Sigmoid colon (tissue), 7 donors: ENCODE data around the gene SLAMF7. TPM values are rescaled to one million over a fixed set of nuclear protein-coding genes. Genes with fewer than 3 reads are reported as not detected.

Experiments
- DNase-seq: peaks from one replicate; pipeline ENCODE4 v3.0.0-alpha.2; 2019
- H3K27ac ChIP-seq, 4 donors: fragments of 200-600 bp; sonication (generic); one replicate each; pipeline ENCODE4 v1.5.1; 2016 to 2019; ENCODE audit warnings: mild to moderate bottlenecking in 1 of 4
- H3K27me3 ChIP-seq, 3 donors: fragments of 200-600 bp; sonication (generic); one replicate each; pipeline ENCODE4 v1.5.1; 2019; ENCODE audit warnings: mild to moderate bottlenecking in 1 of 3
- H3K36me3 ChIP-seq, 4 donors: fragments of 200-600 bp; sonication (generic); one replicate each; pipeline ENCODE4 v1.5.1; 2016 to 2019
- H3K4me1 ChIP-seq, 4 donors: fragments of 200-600 bp; sonication (generic); one replicate each; pipeline ENCODE4 v1.5.1; 2017 to 2019
- H3K4me3 ChIP-seq, 4 donors: fragments of 200-600 bp; sonication (generic); one replicate each; pipeline ENCODE4 v1.5.1; 2017 to 2019; ENCODE audit warnings: mild to moderate bottlenecking in 2 of 4, moderate library complexity in 1 of 4
- H3K9me3 ChIP-seq, 4 donors: fragments of 200-600 bp in 3 of 4; sonication (generic) in 3 of 4; one replicate each; pipeline versions ENCODE4 v1.5.1 to v1.6.1; 2013 to 2019
- CTCF ChIP-seq, 4 experiments: fragments of 450-650 bp in 3 of 4; fragments of 200-600 bp in 1 of 4; IDR thresholded peaks; one replicate each; pipeline ENCODE4 v1.5.1; 2016 to 2019; ENCODE audit warnings: antibody characterized with exemption in 4 of 4, mild to moderate bottlenecking in 3 of 4, moderate library complexity in 2 of 4
- EP300 ChIP-seq, 4 donors: sonication (generic); formaldehyde crosslinking; IDR thresholded peaks; one replicate each; pipeline ENCODE4 v1.6.1; 2017; ENCODE audit warnings: antibody characterized with exemption in 4 of 4
- POLR2A ChIP-seq, 2 donors: fragments of 450-650 bp; IDR thresholded peaks; one replicate each; pipeline ENCODE4 v1.6.1; 2016; ENCODE audit warnings: antibody characterized with exemption in 2 of 2, mild to moderate bottlenecking in 2 of 2, moderate library complexity in 2 of 2
- POLR2AphosphoS5 ChIP-seq, 4 donors: sonication (generic); formaldehyde crosslinking; IDR thresholded peaks; one replicate each; pipeline ENCODE4 v1.6.1; 2017; ENCODE audit warnings: antibody characterized with exemption in 4 of 4
- WGBS, 2 donors: extraction: QIAGEN DNeasy Blood & Tissue Kit; methylation state at CpG; one replicate each; pipeline ENCODE4 v1.1.7; 2013; 5-methylcytosine and 5-hydroxymethylcytosine counted together
- intact Hi-C: fragments of 100-400 bp; cut with DNase I; formaldehyde crosslinking; loops from one replicate; pipeline ENCODE4 v1.15.1; 2023
- polyA plus RNA-seq, 3 donors: library from polyadenylated mRNA; stranded (reverse); fragments of 200-250 nt; gene quantifications; one replicate each; pipeline ENCODE4 v1.2.3, GENCODE V29; 2013
- total RNA-seq, 4 donors: library from RNA; depleted of rRNA; stranded (reverse); fragments of >200 nt; gene quantifications; one replicate each; pipeline ENCODE4 v1.1.0, GENCODE V29; 2016
- donor health status: healthy with polysubstance abuse.
- donor health status: Bipolar disorder and iron deficiency.
- donor health status: healthy.

Gene SLAMF7
- total and polyA plus RNA-seq, 7 donors = 0.16 to 31.0 (median 2.2) TPM; not detected in 1

GRCh38 chr1:160720356-160721085 is 18.5 kb upstream of the SLAMF7 start:
- intact Hi-C loops = no loop called here
- no peak for DNase-seq
- TF ChIP-seq EP300 (IDR thresholded peaks at IDR 0.05) (no peak), CTCF (IDR thresholded peaks at IDR 0.05) (no peak), POLR2AphosphoS5 (IDR thresholded peaks at IDR 0.05) (no peak), POLR2A (IDR thresholded peaks at IDR 0.05) (no peak)

GRCh38 chr1:160721473-160721872 is 17.6 kb upstream of the SLAMF7 start:
- intact Hi-C loops = no loop called here

More at GRCh38 chr1:160720356-160721085, 18.5 kb upstream of the SLAMF7 start:
- no peak overlapping the region for H3K27ac ChIP-seq
- no peaks in the 10 kb centered on the region for H3K9me3 ChIP-seq
- no peaks in the 10 kb centered on the region for H3K36me3 ChIP-seq
- no peaks in the 10 kb centered on the region for H3K27me3 ChIP-seq
- no peaks in the 10 kb centered on the region for H3K4me1 ChIP-seq
- WGBS, 2 donors = 91 to 92% methylated on average over 3 of the region's 3 CpGs
- H3K4me3 ChIP-seq = no peak overlapping the region

GRCh38 chr1:160722726-160723125 is 16.3 kb upstream of the SLAMF7 start:
- WGBS, 2 donors = 69 to 86% methylated on average over 10 of the region's 10 CpGs
- intact Hi-C loops = no loop called here
- DNase-seq = no peak
- Histone ChIP-seq H3K36me3 (no peaks in the 10 kb centered on the region), H3K4me3 (no peak overlapping the region), H3K4me1 (peaks cover 0 to 6% (median 2%) of the 10 kb centered on the region in 4 donors), H3K9me3 (no peaks in the 10 kb centered on the region), H3K27me3 (no peaks in the 10 kb centered on the region), H3K27ac (no peak overlapping the region)
- TF ChIP-seq POLR2A (IDR thresholded peaks at IDR 0.05) (no peak), EP300 (IDR thresholded peaks at IDR 0.05) (no peak), CTCF (IDR thresholded peaks at IDR 0.05) (no peak), POLR2AphosphoS5 (IDR thresholded peaks at IDR 0.05) (no peak)

More at GRCh38 chr1:160721473-160721872, 17.6 kb upstream of the SLAMF7 start:
- Histone ChIP-seq H3K9me3 (no peaks in the 10 kb centered on the region), H3K27ac (no peak overlapping the region), H3K27me3 (no peaks in the 10 kb centered on the region), H3K4me3 (no peak overlapping the region), H3K36me3 (no peaks in the 10 kb centered on the region), H3K4me1 (peaks cover 0 to 3% (median under 1%) of the 10 kb centered on the region in 4 donors)
- TF ChIP-seq CTCF (IDR thresholded peaks at IDR 0.05) (no peak), EP300 (IDR thresholded peaks at IDR 0.05) (no peak), POLR2A (IDR thresholded peaks at IDR 0.05) (no peak), POLR2AphosphoS5 (IDR thresholded peaks at IDR 0.05) (no peak)
- no peak for DNase-seq

GRCh38 chr1:160723332-160723731 is 15.7 kb upstream of the SLAMF7 start:
- no peaks in the 10 kb centered on the region for H3K27me3 ChIP-seq
- H3K4me1 ChIP-seq = peaks cover 0 to 6% (median 2%) of the 10 kb centered on the region in 4 donors
- intact Hi-C loops = no loop called here
- DNase-seq = no peak
- no peaks in the 10 kb centered on the region for H3K36me3 ChIP-seq
- H3K27ac ChIP-seq = no peak overlapping the region
- no peak overlapping the region for H3K4me3 ChIP-seq
- H3K9me3 ChIP-seq = no peaks in the 10 kb centered on the region
- no peak for TF ChIP-seq EP300 (IDR thresholded peaks at IDR 0.05)
- no peak for TF ChIP-seq POLR2AphosphoS5 (IDR thresholded peaks at IDR 0.05)
- no peak for TF ChIP-seq CTCF (IDR thresholded peaks at IDR 0.05)
- no peak for TF ChIP-seq POLR2A (IDR thresholded peaks at IDR 0.05)
- 84 to 87% methylated on average over 2 of the region's 2 CpGs for WGBS, 2 donors
